Measurements from ENCODE around the gene KRTAP29-1.
"Not testable (repeated sequence)": the region's sequence is repeated elsewhere in the genome, so short reads cannot be mapped to it uniquely, and the experiment has no call there.

The KRTAP29-1 gene, protein sequence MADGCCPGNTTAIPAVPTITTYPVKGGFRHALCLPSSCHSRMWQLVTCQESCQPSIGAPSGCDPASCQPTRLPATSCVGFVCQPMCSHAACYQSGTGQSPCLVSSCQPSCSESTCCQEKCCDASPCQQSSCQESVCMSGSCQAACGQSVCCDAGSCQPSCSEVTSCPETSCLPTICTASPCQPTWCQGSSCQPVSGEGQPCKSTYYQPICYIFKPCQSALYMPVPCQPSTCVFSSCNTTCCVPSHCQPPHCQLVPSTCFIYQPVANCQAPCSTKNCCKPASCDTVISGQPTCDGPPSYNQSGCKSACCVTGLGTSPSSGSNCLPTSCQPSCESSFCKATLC
- total RNA-seq = 0 to 0.24 reads per million in 2 donors

DNA sequence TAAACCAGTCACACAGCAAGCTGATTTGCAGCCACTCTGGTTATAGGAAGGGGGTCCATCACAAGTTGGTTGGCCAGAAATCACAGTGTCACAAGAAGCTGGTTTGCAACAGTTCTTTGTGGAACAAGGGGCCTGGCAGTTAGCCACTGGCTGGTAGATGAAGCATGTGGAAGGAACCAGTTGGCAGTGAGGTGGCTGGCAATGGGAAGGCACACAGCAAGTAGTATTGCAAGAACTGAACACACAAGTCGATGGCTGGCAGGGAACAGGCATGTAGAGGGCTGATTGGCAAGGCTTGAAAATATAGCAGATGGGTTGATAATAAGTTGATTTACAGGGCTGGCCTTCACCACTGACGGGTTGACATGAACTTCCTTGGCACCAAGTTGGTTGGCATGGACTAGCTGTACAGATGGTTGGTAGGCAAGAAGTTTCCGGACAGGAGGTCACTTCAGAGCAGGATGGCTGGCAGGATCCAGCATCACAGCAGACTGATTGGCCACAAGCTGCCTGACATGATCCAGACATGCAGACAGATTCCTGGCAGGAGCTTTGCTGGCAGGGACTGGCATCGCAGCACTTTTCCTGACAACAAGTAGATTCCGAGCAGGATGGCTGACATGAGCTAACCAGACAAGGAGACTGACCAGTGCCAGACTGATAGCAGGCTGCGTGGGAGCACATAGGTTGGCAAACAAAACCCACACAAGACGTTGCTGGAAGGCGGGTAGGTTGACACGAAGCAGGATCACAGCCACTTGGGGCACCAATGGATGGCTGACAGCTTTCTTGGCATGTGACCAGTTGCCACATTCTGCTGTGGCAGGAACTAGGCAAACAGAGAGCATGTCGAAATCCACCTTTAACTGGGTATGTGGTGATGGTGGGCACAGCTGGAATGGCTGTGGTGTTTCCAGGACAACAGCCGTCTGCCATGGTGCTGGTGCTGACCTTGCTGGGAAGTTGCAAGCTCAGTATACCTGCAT lies at the start of gene KRTAP29-1:
TSS of gene KRTAP29-1 (minus strand) at position 936 of the 986 bp plus-strand sequence. CDS start at position 936, 0 bp downstream.
- no peak for DNase-seq

DNA sequence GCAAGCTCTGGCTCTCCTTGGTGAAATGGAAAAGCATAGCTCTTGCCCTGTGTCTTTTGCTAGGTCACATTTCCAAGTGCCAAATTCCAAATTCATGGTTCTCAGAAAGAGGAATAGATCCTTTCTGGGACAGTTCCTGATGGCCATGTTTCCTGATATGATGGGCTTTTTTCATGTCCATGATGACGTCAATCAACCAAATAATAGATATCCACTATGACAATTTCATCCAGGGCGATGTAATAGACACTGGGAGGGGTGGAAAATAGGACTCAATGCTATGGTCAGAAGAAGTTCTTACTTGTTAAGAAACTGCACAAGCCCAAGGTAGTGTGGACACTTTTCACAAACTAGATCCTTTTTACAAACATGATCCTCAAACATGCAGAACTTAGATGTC lies 48.5 kb upstream of the KRTAP29-1 start:
- no peak for DNase-seq

DNA sequence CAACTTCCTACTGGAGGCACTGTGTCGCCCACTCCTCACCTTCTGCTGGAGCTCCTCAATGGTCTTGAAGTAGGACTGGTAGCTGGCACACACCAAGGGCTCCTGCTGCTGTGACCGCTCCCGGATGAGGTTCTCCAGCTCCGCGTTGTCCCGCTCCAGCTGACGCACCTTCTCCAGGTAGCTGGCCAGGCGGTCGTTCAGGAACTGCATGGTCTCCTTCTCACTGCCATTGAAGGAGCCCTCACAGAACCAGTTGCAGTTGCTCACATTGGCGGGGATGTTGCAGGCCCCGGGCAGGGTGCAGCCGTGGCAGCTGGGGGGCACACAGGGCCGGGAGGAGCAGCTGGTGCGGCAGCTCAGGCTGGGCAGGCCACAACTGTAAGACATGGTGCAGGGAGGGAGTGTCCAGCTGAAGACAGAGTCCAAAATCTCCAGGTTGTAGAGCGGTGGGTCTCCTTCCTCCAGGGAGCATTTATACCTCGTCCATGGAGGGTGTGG lies 47.8 kb upstream of the KRTAP29-1 start, which contains the start of gene KRT33A:
TSS of gene KRT33A (minus strand) at position 448 of the 498 bp plus-strand sequence. CDS start at position 387, 61 bp downstream.
- DNase-seq = not testable (repeated sequence)

DNA sequence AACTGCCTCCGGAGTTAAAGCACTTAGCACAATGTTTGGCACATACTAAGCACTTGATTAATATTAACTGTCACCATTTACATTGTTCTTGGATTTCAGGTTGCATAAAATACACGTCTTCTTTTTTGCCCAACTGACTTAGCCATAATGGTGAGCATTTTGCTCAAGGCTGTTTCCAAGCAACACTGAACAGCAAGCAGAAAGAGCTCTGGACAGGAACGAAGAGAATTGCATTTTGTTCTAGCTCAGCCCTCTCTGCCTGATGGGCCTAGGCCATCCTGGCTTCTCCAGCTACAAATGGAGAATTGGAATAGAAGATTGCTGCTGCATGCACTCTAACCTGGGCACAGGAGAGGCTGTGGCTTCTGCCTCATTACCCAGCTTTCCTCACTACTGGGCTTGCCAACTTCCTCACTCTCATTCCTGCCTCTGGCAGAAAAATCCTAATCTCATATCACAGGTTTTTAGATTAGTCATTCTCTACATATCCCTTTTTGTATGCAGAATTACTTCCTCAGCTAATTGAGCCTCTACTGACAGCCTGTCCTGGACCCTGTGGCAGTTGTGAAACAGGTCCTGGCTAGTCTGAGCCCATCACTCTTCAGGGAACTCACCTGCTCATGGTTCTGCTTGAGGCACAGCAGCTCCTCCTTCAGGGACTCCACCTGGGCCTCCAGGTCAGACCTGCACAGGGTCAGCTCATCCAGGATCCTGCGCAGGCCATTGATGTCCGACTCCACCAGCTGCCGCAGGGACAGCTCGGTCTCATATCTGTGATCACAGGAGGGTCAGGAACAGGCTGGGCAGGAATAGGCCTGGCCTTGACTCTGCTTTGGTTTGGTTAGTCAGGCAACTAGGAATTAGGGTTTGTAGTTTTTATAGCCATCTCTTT lies 45.5 kb upstream of the KRTAP29-1 start:
- no peak for DNase-seq

DNA sequence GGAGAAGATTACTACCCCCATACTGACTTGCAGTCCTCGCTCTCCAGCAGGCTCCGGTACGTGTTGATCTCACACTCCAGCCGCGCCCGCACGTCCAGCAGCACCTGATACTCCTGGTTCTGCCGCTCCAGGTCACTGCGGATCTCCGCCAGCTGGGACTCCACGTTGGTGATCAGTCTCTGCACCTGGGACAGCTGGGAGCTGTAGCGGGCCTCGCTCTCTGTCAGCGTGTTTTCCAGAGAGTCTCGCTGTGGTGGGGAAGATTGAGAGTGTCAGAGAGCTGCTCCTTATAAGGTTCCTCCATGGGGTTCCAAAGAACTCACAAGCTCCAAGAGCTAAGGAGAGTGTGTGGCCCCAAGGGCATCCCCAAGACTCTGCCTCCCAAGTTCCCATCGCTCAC lies 43.8 kb upstream of the KRTAP29-1 start:
- not testable (repeated sequence) for DNase-seq

DNA sequence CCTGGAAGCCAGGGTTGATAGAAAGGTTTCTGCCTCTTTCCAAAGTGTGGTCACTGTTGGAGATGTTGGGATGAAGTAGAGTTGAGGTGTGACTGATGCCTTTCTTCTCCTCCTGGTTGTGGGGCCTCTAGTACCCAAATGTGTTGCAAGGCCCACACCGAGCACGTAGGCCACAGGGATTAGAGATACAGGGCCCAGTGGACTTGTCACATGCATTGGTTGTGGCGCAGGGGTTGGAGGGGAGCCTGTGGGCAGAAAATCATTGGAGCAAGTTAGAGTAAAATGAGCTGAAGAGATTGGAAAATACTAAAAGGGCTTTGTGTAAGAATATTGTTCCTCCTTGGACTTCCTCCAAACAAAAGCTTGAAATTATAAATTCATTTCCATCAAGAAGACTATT lies 43.3 kb upstream of the KRTAP29-1 start:
- no peak for DNase-seq

DNA sequence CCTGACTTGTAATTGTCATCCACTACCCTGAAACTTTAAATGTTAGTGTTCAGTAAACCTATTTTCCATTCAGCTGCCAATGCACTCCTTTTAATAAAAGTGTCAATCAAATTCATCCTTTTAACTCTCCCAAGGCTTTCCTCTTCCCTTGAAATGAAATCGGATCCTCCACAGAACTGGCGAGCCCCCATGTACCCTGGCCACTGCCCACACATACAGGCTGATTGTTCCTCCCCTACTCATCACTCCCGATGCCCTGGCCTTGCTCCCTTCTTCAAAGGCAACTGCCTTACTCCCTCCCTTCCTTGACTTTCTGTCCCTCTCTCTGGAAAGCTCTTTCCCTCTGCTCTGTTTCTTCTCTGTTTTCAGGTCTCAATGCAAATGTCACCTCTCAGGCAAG lies 40.4 kb upstream of the KRTAP29-1 start:
- no peak for DNase-seq

DNA sequence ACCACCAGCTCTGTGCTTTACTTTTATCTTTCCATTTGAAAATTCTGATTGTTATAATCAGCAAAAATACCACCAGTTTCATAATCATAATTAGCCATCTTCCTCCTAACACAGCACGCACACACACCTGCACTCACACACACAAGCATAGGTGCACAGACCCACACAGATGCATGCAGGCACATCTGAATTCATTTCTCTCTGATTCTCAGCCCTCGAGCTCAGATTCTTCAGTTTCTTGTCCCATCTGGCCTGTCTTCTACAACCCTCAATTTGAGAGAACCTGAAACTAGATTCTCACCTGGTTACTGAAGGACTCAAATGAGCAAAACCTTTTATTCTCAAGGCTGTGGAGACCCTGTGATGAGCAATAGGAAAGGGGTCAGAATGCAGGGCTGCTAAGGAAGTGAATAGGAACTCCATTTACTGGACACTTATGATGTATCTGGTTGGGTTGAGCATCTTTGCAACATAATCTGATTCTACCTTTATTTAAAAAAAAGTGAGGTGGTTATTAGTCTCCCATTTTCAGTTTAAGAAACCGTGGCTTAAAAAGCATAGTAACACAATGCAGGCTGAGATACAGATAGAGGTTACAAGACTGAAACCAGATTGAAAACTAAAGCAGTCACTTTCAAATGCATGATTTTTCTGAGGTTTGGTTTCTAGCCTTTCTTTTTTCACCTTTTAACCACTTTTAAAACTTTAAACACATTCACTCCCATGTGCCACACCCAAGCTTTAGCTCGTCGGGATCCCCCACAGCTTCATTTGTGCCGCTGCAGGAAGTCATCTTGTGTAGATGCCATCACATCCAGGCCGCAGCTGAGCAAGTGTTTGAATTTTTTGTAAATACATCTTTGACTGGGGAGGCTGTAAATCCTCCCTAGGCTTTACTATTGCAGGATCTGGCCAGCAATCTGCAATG lies 38.5 kb upstream of the KRTAP29-1 start:
- DNase-seq = peak; percentile 41

DNA sequence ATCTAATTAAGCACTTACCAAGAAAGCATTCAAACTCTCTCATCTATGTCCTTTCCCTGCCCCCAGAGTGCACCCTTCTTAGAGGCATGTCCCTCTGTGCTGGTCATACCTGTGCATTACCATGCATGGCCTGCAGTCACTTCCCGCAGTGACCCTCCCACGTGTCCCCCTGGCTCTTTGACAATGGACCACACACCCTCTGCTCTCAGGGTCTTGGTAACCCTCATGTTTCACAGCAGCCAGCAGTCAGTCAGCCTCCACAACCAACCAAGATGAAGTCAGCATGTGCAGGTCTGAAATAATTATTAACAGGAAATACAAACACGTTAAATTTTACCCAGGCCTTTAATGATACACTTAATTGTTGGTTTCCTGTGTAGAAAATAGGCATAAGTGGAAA lies 37.8 kb upstream of the KRTAP29-1 start:
- DNase-seq = no peak

DNA sequence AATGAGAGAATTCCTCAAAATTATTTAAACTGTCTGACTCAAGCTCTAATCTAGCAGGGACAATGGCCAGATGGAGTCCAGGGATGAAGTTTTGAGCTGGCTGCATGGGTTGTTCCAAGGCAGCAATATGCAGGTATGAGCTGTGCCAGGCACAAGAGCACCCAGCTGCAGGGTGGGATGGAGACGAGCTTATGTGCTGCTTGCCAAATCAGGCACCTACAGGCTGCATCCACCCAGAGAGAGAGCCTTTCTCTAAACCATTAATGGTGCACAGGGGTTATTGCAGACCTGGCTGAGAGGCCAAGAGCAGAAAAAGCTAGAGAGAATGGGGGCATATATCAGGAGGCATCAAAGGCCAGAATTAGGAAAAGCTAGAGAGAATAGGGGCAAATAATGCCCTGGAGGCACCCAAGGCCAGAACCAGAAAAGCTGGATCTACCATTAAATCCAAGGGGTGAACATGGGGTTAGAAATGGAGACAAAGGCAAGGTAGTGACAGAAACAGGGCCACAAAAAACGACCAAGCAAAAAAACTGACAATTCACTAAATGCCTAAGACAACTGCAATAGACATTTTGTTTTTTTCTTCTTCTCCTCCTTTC lies 37.0 kb upstream of the KRTAP29-1 start:
- DNase-seq = no peak

DNA sequence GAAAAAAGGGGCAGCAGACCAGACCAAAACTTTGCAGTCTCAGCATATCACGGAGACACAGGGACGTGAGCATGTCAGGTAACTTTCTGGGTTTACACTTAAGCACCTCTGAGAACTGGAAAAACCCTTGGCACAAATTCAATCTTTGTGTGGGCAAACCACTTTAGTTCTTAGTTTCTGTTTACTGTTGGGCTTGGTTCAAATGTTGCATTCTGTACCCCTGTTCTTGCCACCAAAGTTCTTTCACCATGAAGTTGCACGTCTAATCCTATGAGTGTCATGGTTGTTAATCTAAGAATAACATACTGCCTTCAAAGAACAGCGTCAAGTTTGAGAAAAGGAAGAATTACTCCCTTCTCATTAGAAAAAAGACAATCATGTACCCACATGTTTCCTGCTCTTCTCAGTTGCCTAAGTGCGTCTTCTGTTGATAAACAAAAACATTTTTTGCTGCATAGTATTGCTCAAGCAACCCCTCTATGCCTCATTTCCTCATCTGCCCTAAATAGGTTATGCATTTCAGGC lies 36.4 kb upstream of the KRTAP29-1 start:
- peak; percentile 36 for DNase-seq

DNA sequence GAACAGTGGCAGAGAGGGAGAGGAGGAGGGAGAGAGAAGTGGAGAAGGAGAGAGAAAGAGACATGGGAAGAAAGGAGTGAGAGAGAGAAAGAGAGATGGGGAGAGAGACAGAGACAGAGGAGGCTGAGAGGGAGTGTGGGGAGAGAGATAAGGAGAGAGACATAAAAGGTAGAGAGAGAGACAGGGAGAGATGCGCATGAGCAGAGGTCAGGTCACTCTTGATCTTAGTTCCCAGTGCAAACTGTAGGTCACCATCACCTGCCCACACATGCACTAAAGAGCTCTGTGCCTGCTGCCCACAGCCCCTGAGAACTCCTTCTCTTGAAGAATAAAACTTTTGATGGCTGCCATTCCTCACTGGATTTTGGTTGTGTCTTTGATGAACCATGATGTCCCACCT lies 33.1 kb upstream of the KRTAP29-1 start:
- DNase-seq = no peak

DNA sequence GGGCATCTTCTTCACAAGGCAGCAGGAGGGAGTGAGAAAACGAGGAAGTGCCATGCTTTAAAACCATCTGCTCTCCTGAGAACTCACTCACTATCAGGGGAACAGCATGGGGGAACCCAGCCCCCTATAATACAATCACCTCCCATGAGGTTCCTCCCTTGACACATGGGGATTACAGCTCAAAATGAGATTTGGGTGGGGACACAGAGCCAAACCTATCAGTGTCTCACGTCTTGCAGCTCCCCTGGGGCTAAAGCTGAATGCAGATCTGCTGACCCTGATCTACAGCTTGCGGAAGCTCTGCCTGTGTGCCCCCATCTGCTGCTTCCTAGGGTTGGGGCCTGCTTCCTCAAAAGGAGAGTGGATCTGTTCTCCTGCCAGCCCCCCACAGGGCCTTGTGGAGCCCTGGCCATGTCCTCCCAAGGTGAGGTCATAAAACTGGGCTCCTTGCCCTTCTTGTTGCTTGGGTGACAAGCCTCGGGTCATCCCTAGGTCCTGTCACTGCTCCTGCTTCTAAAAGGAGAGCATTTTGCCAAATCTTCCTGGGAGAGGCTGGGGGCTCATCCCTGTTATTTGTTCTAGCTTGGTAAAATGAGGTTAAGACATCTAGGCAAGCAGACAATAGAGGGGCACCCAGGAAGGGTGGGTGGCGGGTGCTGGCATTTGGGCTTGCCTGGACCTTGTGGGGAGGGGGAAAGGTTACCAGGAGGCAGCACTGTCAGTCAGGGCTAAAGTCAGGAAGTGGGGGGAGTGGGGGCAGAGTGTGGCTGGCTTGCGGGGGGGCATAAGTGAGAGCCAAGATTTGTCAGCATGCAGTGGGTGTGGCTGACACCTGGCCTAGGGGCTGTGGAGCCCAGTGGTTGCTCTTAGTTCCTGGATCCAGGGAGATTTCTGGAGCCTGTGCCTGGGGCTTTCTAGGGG lies 32.0 kb upstream of the KRTAP29-1 start:
- DNase-seq = no peak

DNA sequence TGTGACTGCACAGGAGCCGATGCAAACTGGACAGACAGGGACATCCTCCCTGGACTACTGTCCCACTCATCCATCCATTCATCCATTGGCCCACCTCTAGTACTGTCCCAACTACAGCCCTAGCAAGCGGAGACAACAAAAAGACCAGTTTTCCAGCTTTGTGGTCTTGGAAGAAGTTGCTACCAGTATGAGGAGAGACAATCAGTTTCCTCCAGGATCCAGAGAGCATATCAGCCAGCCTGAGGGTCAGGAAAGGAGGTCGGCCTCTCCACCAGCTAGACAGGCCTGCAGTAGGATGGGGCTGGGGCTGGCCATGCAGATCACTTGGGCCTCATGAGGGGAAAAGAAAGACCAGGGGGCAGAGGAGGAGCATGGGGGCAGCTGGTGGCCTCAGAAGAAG lies 31.2 kb upstream of the KRTAP29-1 start:
- DNase-seq = no peak

DNA sequence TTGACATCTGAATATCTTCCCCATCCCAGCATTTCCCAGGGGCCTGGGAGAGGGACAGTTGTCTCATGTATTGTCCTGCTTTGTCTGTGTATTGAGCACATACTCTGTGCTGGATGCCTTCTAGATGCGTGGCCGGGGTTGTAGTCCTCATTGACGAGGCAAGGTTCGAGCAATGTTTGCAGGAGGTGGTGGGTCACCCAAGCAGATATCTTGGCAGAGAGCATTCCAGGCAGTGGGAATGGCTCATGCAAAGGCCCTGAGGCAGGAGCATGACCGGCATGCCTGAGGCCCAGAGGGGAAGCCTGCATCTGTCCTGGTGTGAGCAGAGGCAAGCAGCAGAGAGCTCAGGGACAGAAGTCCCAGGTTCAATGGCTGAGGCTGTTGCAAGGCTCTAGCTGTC lies 30.4 kb upstream of the KRTAP29-1 start:
- DNase-seq = no peak

DNA sequence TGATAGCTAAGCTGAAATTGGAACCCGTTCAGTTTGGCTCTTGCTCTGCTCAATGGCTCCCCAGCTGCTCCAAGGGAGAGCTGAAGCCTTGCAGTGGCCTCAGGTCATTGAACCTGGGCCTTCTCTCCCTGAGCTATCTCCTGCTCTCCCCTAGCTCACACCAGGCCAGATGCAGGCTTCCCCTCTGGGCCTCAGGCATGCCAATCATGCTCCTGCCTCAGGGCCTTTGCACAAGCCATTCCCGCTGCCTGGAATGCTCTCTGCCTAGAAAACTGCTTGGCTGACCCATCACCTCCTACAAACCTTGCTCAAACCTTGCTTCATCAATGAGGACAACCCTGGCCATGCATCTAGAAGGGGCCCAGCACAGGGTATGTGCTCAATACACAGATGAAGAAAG lies 29.6 kb upstream of the KRTAP29-1 start:
- DNase-seq = no peak

DNA sequence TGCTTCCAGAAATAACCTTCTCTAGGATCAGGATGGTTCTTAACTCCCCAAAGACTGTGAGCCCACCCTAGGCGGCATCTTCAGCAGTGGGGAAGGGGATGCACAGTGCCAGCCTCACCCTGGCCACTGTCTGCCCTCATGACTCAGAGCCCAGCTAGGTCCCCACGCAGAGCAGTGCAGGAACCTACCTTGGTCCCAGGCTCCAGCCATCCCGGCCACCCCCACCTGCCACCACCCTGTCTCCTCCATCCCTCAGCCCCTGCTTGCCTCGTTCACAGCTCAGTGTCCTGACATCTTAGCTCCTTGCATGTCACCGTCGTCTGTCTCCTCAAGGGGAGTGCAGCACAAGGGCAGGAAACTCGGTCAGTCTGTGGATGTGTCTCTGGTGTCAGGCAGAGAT lies 29.0 kb upstream of the KRTAP29-1 start:
- no peak for DNase-seq

DNA sequence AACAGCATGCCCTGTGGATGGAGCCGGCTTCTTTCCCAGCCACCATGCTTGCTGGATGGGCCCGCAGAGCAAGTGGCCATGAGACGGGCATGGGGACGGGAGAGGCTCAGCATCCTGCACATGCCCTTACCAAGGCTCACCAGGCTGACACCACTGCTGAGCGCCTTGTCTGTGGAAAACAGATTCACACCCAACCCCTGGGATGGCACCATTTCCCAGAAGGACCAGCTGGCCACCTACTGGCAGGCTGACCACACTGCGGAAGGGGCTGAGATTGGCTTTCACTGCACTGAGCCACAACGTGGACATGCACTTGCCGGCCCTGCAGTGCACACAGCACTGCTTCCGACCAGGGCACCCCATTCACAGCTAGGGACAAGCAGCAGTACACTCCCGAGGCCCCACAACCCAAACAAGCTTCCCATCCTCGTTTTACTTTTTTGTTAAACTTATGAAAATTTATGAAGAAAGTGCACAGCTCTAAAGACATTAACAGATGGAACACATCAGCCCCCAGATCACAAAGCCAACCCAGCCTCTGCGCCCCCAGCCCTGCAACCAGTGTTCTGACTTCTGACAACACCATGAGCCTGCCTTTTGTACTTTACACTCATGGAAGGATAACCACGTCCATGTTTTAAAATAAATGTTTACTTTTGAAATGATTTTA lies 26.8 kb upstream of the KRTAP29-1 start:
- no peak for DNase-seq

DNA sequence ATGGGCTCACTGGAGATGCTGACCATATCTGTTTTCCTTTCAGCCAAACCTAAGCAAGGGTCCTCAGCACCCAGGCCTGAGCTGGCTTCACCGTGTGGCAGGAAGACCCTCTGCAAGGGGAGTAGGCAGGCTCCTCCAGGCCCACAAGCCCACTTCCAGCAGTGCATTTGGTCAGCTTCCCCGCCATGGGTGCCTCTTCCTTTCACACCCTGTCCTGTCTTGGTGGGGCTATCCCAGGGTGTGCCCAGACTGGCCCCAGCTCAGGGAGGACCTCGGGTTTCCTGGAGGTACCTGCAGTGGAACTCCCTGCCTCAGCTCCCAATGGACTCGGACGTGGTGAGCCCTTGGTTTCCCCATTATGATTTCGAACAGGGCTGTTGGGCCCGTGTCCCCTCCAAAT lies 25.6 kb upstream of the KRTAP29-1 start:
- no peak for DNase-seq

All from T-helper 9 cell (primary cell).